Bronchial epithelial cell (primary cell): ENCODE measurements around the gene CKAP4. TPM values are rescaled to one million over a fixed set of nuclear protein-coding genes. Genes with fewer than 3 reads are reported as not detected.

Source experiments
- DNase-seq: peaks from one replicate; pipeline ENCODE4 v3.0.0-alpha.2; 2010; ENCODE audit warnings: low read depth
- FAIRE-seq: peaks from 2 replicates; lab custom pipeline; 2011; peaks lifted over from hg19 to GRCh38; lab: Jason Lieb, UNC
- H3K27me3 ChIP-seq: 2 replicates; pipeline ENCODE4 v1.5.1; 2011; ENCODE audit warnings: low read length; ENCODE audit not compliant: control insufficient read depth, insufficient read depth
- H3K36me3 ChIP-seq: 2 replicates; pipeline ENCODE4 v1.5.1; 2011; ENCODE audit warnings: low read length; ENCODE audit not compliant: control insufficient read depth, insufficient read depth
- H3K4me3 ChIP-seq: 2 replicates; pipeline ENCODE4 v1.5.1; 2011; ENCODE audit warnings: mild to moderate bottlenecking, low read depth, low read length, control low read depth
- total RNA-seq: library from RNA; depleted of rRNA; stranded (reverse); fragments of >200 nt; gene quantifications from 2 replicates; pipeline ENCODE4 v1.2.1, GENCODE V29; 2014
- TF ChIP-seq, protein P1 (sequence below): IDR thresholded peaks from 2 replicates; pipeline ENCODE4 v1.5.1; 2011; ENCODE audit warnings: mild to moderate bottlenecking, moderate library complexity, low read length, control low read depth, inconsistent platforms; ENCODE audit not compliant: insufficient read depth, severe bottlenecking

Gene CKAP4
- total RNA-seq, 1 donor from 2014 or later, result 56.6 TPM

DNA sequence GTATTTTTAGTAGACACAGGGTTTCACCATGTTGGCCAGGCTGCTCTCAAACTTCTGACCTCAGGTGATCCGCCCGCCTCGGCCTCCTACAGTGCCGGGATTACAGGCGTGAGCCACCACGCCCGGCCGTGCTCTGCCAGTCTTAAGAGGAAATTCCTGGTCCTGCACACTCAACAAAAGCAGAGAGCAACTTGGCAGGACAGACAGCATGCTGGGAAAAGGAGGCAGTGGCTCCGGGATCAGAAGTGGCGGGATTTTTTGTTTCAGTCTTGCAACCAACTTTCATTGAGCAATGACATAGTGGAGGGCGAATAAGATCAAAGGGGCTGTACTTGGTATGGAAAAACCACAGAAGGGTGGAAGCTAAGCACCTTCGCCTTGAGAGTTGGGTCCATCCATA is 2.1 kb downstream of the CKAP4 start:
- peaks cover 2% of the 10 kb centered on the region for H3K36me3 ChIP-seq
- FAIRE-seq (no peak), DNase-seq (peak; percentile 74)
- TF ChIP-seq, protein P1, sequence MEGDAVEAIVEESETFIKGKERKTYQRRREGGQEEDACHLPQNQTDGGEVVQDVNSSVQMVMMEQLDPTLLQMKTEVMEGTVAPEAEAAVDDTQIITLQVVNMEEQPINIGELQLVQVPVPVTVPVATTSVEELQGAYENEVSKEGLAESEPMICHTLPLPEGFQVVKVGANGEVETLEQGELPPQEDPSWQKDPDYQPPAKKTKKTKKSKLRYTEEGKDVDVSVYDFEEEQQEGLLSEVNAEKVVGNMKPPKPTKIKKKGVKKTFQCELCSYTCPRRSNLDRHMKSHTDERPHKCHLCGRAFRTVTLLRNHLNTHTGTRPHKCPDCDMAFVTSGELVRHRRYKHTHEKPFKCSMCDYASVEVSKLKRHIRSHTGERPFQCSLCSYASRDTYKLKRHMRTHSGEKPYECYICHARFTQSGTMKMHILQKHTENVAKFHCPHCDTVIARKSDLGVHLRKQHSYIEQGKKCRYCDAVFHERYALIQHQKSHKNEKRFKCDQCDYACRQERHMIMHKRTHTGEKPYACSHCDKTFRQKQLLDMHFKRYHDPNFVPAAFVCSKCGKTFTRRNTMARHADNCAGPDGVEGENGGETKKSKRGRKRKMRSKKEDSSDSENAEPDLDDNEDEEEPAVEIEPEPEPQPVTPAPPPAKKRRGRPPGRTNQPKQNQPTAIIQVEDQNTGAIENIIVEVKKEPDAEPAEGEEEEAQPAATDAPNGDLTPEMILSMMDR, result no peak
- H3K27me3 ChIP-seq, result no peaks in the 10 kb centered on the region
- H3K4me3 ChIP-seq, result no peak overlapping the region

- no peak for DNase-seq
- Histone ChIP-seq H3K4me3 (no peak overlapping the region), H3K36me3 (peaks cover 14% of the 10 kb centered on the region), H3K27me3 (no peaks in the 10 kb centered on the region)
- FAIRE-seq, result no peak
- TF ChIP-seq, protein P1, result no peak
Measured at GRCh38 chr12:106243620-106244019, 4.2 kb downstream of the CKAP4 start.

DNA sequence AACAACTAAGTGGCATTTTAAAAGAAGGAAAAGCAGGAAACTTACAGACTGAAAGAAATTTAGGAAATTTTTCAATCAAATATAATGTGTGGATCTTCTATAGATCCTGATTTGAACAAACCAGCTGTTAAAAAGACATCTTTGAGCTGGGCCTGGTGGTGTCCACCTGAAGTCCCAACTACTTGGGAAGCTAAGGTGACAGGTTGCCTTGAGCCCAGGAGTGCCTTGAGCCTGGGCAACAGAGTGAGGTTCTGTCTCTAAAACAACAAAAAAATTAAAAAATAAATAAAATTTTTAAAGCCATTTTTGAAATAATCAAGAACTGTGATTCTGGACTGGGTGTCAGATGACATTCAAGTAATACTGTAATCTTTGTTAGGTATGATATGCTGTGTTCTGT is 7.0 kb downstream of the CKAP4 start:
- H3K27me3 ChIP-seq, result no peaks in the 10 kb centered on the region
- DNase-seq, result no peak
- no peak for FAIRE-seq
- H3K4me3 ChIP-seq, result no peak overlapping the region
- TF ChIP-seq, protein P1, result no peak
- peaks cover 16% of the 10 kb centered on the region for H3K36me3 ChIP-seq

DNA sequence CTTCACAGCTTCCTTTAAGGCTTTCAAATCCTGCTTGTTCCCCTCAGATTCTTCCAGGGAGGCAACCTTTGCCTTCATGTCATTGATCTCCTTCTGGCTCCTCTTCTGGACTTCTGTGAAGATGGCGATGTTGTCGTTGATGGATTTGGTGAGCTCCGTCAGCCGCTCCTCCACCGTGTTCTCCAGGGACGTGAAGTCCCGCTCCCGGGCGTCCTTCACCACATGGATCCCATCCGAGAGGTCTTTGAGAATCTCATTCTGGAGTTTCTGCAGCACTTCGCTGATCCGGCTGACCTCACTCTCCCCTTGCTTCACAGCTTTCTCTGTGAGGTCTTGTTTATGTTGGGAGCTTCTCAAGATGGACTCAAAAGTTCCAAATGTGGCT is 7.9 kb downstream of the CKAP4 start:
- FAIRE-seq (no peak), DNase-seq (no peak)
- TF ChIP-seq, protein P1, result no peak
- Histone ChIP-seq H3K4me3 (no peak overlapping the region), H3K27me3 (no peaks in the 10 kb centered on the region), H3K36me3 (peaks cover 16% of the 10 kb centered on the region)

DNA sequence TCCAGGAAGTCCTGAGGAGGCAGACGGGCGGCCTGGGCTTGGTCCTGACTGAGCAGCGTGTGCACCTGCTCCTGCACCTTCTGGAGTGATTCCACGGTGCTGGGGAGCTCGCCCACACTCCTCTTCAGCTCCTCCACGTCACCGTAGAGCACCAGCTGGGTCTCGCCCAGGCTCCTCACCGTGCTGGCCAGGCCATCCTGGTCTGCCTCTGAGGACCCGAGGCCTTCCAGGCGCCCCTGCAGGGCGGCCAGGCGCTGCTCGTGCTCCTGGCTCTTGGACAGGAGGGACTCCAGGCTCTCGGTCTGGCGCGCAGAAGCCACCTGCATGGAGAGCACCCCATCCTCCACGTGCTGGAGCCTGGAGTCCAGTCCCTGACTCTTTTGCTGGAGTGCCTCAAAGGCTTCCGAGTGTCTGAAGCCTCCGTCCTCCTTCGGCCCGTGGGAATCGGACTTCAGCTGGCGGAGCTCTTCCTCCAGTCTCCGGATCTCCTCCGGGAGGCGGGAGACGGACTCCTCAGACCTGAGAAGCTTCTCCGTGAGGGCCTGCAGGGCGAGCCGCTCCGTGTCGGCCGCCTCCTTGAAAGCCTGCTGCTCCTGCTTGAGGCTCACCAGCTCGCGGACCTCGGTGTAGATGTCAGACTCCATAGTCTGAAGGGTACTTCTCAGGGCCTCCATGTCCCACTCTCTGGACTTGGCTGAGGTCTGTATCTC is 8.4 kb downstream of the CKAP4 start:
- H3K27me3 ChIP-seq, result no peaks in the 10 kb centered on the region
- no peak for FAIRE-seq
- no peak overlapping the region for H3K4me3 ChIP-seq
- no peak for DNase-seq
- H3K36me3 ChIP-seq, result peaks cover 16% of the 10 kb centered on the region
- TF ChIP-seq, protein P1, result no peak

DNA sequence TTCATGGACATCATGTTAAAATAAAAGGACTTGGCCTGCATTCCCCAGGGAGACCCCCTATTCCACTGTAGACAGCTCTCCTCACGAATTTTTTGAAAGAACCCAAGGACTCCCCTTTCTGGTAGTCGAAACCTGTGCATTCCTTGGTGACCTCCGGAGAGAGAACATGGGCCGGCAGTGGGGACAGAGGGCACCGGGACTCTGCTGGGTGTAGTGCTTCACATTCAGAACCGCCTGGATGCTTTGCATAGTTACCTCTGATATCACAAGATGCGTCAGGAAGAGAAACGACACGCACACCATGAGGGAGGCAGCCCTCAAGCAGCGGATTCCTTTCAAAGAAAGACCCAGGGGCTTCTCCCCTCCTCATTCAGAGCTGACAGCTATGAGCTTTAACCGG is 9.7 kb downstream of the CKAP4 start:
- no peak overlapping the region for H3K4me3 ChIP-seq
- DNase-seq, result no peak
- TF ChIP-seq, protein P1, result no peak
- FAIRE-seq, result no peak
- H3K27me3 ChIP-seq, result no peaks in the 10 kb centered on the region
- H3K36me3 ChIP-seq, result peaks cover 16% of the 10 kb centered on the region
